NCI-H2029 (cell line): ENCODE results near the gene SLC38A6.
"Not testable (repeated sequence)": the region's sequence is repeated elsewhere in the genome, so short reads cannot be mapped to it uniquely, and the experiment has no call there.

ENCODE experiments used
- DNase-seq: peaks from one replicate; lab custom pipeline; 2025; lab: John Stamatoyannopoulos, UW

SLC38A6 gene

DNA sequence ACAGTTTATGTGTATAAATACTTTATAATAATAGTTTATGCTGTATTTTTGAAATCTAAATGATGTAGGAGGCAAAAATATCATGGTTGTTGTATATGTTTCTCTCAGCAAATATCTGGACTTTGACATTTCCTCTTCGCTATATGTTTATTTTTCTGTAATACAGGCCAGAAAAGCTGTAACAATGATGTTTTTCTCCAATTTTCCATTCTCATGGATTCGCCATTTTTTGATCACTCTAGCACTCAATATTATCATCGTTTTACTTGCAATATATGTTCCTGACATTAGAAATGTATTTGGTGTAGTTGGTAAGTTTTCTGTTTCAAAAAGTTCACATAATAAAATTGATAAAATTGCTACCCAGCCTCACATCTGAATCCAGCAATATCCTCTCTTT, 70.6 kb downstream of the SLC38A6 start:
- DNase-seq = no peak

DNA sequence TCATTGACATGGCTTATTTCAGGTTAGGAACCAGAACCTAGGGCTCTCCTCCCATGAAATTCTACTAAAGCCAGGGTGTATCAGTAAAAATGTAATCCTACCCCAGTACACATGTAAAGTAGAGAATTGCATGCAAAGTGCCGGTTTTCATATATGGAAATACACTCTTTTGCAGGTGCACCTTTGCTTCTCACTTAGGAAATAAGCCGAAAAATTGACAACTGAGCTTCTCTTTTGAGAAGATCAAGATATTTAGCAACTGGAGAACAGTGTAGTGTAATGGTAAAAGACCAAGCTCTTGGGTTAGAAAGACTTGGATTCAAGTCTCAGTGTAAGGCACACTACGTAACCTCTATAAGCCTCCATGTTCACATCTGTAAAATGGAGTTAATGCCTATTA, 82.4 kb downstream of the SLC38A6 start:
- DNase-seq = no peak

DNA sequence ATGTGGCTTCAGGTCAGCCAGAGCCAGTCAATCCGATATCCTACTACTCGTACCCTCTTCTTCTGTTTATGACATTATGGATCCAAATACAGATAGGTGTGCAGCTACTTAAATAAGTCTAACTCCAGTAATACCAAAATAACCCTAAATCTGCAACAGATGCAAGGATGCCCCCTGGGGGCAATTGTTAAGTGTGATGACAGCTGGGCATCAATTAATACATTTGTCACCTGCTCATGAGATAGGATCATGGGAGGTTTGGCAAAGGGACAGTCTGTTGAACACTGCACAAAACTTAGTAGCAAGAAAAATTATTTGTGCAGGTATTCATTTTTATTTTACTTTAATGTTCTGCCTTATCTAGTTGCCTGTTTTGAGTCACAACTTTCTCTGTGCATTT, 83.2 kb downstream of the SLC38A6 start:
- no peak for DNase-seq

DNA sequence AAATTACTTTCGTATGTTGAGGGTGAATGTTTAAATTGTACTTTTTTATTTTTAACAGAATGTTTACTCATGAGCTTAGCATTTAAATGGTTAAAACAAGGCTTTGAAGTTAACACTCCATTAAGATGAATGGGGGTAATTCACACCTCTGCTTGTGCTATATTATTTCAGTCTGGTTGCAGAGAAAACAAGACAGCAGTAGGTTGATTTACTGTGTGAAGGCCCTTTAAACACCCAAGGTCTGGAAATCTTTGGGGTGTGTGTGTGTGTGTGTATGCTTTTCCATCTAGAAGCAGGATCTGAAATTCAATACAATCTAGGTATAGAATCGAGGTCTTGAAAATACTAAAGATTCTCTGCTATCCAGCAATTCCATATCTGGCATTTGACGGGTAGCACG, 83.8 kb downstream of the SLC38A6 start:
- no peak for DNase-seq

DNA sequence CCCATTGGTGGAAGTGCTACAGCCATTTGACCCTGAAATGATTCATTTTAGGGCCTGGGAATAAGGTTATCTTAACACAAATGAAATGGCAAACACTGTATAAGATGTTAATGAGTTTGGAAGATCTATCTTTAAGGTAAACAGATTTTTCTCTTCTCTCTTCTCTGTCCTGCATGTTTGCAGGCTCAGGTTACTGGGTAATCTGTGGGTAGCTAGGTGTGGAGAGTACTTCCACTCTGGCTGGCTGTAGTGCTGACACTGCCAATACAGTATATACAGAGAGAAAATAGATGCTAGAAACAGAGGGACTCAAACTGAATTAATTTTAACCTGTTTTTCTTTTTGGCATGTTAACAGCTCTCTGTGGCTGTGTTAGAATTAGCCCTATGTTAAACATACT, 84.6 kb downstream of the SLC38A6 start:
- peak; percentile 93 for DNase-seq

DNA sequence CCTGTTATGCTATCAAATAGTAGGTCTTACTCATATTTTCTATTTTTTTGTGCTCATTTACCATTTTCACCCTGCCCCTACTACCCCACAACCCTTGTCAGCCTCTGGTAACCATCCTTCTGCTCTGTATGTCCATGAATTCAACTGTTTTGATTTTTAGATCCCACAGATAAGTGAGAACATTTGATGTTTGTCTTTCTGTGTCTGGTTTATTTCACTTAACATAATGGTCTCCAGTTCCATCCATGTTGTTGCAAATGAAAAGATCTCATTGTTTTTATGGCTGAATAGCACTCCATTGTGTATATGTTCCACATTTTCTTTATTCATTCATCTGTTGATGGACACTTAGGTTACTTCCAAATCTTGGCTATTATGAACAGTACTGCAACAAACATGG, 91.4 kb downstream of the SLC38A6 start:
- DNase-seq = not testable (repeated sequence)

DNA sequence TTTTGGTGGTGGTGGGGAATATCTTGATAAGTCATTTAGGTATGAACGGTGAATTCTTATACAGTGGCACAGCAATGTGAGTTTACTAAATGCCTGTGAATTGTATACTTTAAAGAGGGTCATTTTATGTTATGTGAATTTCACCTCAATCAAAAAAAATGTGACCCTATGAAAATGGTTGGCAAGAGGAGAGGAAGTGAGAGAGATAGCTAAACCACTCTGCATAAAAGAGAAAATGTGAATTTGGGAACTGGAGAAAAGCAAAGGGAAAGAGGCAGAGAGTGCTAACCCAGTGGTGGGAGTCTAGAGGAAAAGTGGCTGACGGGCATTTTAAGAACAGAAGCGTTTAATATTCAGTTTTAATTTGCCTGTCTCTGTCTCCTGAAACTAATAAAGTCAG, 93.8 kb downstream of the SLC38A6 start:
- no peak for DNase-seq

DNA sequence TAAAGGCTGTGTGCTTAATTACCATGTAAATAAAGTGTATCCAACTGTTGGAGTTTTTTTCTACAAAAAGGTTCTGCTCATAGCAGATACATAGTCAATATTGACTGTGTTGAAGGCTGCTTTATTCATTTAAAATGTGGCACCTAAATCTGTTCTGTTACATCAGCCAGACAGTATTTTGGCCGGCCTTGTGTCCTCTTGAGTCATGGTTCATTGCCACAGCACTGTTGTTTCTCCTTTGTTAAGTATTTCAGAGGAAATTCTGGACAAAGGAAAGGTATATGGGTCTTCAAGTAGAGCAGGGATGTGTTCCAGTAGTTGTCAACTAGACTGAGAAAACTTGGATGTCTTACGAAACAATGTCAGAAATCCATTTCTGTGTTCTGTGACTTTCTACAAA, 95.5 kb downstream of the SLC38A6 start:
- DNase-seq = peak; percentile 99

DNA sequence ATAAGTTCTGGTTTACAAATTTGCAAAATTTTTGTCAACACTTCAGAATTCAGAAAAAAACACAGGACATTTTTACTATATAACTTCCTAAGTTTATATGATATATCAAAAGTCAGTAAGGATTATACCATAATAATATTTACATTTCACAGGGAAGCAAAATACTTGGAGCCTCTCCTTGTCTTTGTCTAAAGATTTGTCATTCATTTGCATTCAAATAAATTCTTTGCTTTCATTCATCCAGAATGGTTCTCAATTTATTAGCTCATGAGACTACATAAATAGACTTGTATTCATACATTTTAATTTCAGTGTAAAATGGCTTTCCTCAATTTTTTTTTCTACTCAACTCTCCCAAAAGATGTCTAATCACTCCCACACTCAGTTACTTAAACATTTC, 96.4 kb downstream of the SLC38A6 start:
- DNase-seq = no peak

DNA sequence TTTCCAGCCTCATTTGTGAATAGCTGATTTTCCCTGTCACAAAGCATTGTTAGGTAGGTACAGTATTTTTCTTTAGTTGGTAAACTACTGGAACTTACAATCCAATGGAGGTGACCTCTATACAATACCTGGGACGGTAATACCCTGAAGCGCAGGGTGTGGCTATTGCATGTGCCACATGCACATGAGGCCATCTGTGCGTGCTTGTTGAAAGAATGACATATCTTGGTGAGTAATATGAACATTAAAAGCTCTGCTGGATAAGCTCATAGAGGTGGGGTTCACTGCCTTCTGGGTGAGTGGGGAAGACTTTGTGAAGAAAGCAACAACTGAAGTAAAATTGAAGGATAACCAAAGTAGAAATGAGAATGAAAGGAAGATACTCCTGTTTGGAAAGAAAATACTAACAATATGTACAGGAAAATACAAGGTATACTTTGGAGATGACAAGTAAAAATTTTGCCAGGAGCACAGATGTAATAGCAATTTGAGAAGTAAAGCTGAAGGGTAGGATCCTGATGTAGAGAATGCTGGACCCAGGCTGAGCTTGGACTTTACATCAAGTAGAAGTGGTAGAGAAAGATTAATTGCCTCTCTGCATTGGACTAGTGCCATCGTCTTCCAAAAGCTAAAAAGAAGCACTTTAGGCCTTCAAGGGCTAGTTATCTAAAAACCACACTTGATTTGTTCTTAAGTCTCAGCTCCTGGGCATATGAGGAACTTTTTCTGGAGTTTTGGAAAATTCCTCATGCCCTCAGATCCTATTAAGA, 97.1 kb downstream of the SLC38A6 start:
- no peak for DNase-seq

DNA sequence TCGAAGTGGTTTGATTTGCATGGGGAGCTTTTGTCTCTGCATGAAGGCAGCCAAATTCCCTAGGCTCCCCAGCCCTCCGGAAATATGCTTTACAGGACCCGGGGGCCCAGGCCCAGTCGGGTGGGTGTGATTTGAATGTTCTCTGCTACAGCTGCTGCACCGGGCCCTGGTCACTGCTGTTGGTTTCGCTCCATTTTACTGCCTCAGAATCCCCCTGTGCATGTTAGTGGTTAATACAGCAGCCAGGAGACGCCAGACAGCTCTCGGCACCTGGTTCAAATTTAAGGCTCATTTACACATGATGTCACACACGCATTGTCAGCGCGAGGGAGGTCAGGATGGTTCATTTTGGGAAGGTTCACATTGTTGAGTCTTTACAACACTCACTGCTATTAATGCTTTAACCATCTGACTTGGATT, 99.6 kb downstream of the SLC38A6 start:
- DNase-seq = no peak

DNA sequence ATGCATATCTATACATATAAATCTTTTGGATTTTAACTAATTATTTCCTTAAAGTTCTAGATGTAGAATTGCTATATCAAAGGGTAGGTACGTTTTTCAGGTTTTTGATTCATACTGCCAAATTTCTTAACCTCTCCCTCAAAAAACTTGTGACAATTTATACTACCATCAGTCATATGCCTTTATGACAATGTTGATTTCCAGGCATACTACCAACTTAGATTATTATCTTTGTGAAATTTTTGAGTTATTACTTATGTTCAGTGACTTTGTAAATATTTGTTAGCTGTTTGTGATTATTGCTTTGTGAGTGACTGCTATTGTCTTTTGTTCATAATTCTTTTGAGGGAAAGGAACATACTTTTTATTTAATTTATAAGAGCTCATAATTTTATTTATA, 107.0 kb downstream of the SLC38A6 start:
- no peak for DNase-seq

DNA sequence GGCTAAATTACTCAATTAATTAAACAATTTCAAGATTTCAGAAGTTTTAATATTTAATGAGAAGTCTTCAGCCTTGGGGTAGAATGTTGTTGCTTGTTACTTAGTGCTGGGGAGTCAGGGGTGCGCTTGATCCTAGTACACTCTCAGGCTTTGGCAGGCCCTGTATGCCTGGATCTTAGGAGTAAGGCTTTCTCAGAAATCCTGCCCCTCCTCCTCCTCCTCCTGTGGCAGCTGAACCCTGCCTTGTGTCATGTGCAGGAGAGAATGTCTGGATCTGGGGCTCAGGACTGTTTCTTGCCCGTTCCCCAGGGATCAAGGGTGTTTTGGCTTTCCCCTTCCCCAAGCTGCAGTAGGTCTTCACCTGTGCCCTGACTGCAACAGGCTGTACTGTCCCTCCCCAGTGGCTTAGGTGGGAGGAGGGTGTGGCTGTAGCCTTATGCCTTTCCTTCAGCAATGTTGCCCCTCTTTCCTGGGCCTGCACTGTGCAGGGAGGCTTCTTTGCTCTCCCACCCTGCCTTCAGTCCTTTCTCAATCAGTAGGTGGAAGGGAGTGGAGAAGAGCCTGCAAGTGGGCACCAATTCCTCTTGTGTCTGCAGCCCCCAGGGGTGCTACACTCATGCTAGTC, 108.2 kb downstream of the SLC38A6 start:
- DNase-seq = no peak

DNA sequence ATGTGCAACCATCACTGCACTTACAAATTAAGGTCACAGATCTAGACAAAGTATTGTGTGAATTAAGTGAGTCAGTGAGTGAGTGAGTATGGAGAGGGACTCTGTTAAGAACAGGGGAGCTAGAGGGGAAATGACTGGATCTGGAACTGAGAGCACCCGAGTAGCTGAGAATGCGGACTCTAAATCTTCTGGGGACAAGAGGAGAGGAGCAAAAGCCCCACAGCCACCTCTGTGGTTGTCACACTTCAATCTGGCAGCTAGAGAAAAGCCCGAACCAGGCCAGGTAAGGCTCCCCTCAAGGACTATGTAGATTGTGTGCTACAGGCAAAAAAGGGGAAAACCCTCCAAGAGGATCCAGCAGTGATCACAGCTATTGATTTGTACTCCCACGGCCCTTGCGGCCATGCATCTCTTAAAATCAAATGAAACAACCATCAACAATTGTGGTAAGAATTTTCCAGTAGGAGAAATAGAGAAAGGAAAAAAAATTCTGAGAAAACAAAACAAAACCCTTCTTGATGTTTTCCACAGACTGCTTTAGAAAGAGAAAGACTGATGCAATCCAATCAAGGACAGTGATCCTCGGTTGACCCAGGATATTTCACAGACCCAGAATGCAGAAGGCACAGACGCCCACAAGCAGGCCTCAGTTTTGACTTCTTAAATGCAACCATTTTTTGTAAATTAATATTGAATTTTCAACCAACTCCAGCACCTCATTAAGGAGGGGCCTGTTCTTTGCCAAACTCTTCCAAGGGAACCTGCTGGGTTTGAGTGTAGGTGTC, 109.6 kb downstream of the SLC38A6 start:
- peak; percentile 63 for DNase-seq

DNA sequence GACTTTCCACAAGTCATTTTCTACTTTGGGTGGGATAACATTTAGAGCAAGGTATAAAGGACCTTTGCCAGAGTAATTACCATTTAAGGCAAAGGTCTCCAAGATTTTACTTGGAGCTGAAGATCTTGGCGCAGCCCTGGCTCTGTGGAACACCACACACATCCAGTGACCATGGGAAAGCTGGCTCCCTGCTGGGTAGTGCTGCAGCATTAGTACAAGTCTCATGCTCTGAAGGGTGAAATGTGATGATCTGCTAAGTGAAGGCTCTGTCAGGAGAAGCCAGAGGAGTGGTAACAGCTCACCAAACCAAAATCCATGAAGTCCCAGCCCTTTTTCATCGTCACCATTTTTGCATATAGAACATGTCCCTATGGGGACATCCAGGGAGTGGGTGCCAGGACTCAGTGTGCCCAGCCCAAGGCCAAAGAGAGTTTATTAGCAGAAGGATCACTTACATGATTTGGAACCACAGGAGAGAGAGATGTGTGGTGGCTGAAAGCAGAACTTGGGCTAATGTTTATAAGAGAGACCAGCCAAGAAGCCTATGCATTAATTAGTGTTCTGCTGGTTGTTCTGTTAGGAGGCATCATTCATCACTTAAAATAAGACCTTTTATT, 110.7 kb downstream of the SLC38A6 start:
- peak; percentile 29 for DNase-seq

DNA sequence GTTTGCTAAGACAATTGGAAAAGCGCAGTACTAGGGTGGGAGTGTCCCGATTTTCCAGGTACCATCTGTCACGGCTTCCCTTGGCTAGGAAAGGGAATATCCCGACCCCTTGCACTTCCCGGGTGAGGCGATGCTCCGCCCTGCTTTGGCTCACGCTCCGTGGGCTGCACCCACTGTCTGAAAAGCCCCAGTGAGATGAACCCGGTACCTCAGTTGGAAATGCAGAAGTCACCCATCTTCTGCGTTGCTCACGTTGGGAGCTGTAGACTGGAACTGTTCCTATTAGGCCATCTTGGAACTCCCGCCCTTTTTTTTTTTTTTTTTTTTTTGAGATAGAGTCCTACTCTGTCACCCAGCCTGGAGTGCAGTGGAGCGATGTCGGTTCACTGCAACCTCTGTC, 117.1 kb downstream of the SLC38A6 start:
- DNase-seq = not testable (repeated sequence)

DNA sequence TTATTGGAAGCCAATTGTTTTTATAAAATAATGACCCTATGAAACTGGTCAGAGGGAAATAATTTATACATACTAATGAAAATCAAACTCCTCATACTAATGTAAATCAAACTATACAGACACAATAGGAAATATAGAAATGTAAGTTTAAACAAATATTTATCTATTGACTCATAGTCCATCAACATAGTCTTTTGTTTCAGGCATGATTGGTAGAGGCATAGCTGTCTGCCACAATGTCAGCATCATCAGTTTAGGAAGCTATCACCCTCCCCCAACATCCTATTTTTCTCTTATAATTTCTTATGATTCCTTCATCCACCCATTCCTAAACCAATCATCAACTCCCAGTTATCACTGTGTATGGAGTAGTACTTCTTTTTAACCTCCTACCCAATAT, 117.7 kb downstream of the SLC38A6 start:
- DNase-seq = no peak

DNA sequence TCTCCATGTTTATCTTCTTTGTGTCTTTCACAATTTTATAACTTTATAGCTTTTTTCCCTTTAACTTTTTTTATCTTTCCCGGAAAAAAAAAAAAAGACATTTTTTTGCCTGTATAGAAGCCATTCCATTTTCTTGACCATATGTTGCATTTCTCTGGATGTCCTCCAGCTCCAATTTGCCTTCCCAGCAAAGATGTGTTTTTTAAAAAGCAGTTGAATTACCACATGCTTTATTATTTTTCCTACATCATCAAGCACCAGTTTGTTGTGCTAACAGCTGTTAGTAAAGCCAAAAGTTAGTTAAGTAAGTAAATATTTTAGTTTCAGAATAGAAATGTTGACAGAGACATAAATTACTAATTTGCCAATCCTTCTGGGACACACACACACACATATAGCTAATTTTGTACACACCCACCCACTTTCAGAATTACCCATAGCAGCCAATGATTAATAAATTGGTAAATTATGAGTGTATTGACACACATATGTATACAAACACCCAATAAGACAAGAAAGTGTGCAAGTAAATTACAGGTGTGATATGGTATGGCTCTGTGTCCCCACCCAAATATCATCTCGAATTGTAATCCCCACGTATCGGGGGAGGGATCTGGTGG, 118.3 kb downstream of the SLC38A6 start:
- no peak for DNase-seq

DNA sequence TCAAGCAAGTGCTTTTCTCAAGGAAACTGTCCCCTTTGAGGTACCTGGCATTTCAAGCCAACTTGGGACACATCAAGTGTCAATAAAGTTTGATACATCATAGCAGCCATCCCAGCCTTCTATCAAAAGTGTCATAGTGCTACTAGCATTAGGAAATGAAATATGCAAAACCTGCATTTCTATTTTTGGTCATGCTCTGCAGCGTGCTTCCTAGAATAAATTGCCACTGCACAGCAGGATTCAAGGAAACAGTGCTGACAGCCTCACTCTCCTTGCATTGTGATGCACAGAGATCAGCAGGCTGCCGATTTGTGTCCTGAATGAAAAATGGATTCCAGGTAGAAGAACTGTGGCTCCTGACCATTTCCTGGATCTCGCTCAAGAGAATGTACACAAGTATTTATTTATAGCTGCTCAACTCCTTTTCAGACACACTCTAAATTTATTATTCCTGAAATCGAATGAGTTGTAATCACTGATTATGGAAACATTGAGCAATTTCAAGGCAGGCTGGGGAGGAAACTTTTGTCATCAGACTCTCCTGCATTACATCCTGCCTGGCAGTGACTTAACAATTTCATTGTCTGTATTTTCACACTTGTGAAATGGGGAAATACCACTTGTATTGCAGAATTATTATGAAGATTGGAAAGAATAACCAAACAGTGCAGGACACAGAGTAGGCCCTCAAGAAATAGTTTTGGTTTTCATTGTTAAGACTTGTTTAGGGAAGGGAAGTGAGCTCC, 120.9 kb downstream of the SLC38A6 start:
- DNase-seq = peak; percentile 69
